GM21619 (cell line): Measurements from ENCODE around the gene MACROH2A2.
"Not testable (repeated sequence)": the region's sequence is repeated elsewhere in the genome, so short reads cannot be mapped to it uniquely, and the experiment has no call there.

ENCODE experiments used
- ATAC-seq: cut with Tn5 transposase; IDR thresholded peaks from one replicate; pipeline ENCODE4 v1.9.1; 2021; ENCODE audit not compliant: unreplicated experiment

The MACROH2A2 gene

GRCh38 chr10:70052462-70053217 is at the start of gene MACROH2A2:
TSS of gene MACROH2A2 (plus strand) at chr10:70052846. CDS start at chr10:70075659, 22,813 bp downstream.
- ATAC-seq, result no peak

GRCh38 chr10:70007116-70007820 is 45.4 kb upstream of the MACROH2A2 start:
- ATAC-seq, result no peak

- no peak for ATAC-seq
These were observed 21.4 kb upstream of the MACROH2A2 start for GRCh38 chr10:70031215-70031614.

GRCh38 chr10:70032667-70033289 is 19.9 kb upstream of the MACROH2A2 start:
- no peak for ATAC-seq

GRCh38 chr10:70034232-70034631 is 18.4 kb upstream of the MACROH2A2 start:
- no peak for ATAC-seq

- ATAC-seq, result no peak
These were observed 17.1 kb upstream of the MACROH2A2 start for GRCh38 chr10:70035531-70035930.

- no peak for ATAC-seq
These were observed 13.7 kb upstream of the MACROH2A2 start for GRCh38 chr10:70038923-70039322.

GRCh38 chr10:70041016-70041415 is 11.6 kb upstream of the MACROH2A2 start:
- ATAC-seq, result no peak

- not testable (repeated sequence) for ATAC-seq
These were observed 10.9 kb upstream of the MACROH2A2 start for GRCh38 chr10:70041739-70042138.

- ATAC-seq, result not testable (repeated sequence)
These were observed 5.6 kb upstream of the MACROH2A2 start for GRCh38 chr10:70047066-70047465.

GRCh38 chr10:70048030-70048723 is 4.5 kb upstream of the MACROH2A2 start:
- ATAC-seq, result no peak

- no peak for ATAC-seq
These were observed 798 bp upstream of the MACROH2A2 start for GRCh38 chr10:70051848-70052247.

GRCh38 chr10:70053218-70053840 is 683 bp downstream of the MACROH2A2 start:
- ATAC-seq, result no peak

GRCh38 chr10:70053841-70054288 is 1.2 kb downstream of the MACROH2A2 start:
- ATAC-seq, result no peak

GRCh38 chr10:70054902-70055301 is 2.3 kb downstream of the MACROH2A2 start:
- ATAC-seq, result no peak

- no peak for ATAC-seq
These were observed 2.9 kb downstream of the MACROH2A2 start for GRCh38 chr10:70055550-70055949.

- ATAC-seq, result no peak
These were observed 4.7 kb downstream of the MACROH2A2 start for GRCh38 chr10:70057306-70057705.

GRCh38 chr10:70060389-70060788 is 7.7 kb downstream of the MACROH2A2 start:
- no peak for ATAC-seq

GRCh38 chr10:70063418-70064098 is 10.9 kb downstream of the MACROH2A2 start:
- ATAC-seq, result no peak

GRCh38 chr10:70064486-70064885 is 11.8 kb downstream of the MACROH2A2 start:
- no peak for ATAC-seq
